Middle frontal gyrus (tissue), 1 donor: ENCODE measurements around the gene INTS7.
A peak's percentile ranks its signal among the peaks of the same experiment; 100 is the strongest.
"Not testable (repeated sequence)": the region's sequence is repeated elsewhere in the genome, so short reads cannot be mapped to it uniquely, and the experiment has no call there.

Source experiments
- DNase-seq: peaks from one replicate; pipeline ENCODE4 v3.0.0-alpha.2; 2015; ENCODE audit warnings: low spot score; ENCODE audit errors: extremely low spot score

Gene INTS7

DNA sequence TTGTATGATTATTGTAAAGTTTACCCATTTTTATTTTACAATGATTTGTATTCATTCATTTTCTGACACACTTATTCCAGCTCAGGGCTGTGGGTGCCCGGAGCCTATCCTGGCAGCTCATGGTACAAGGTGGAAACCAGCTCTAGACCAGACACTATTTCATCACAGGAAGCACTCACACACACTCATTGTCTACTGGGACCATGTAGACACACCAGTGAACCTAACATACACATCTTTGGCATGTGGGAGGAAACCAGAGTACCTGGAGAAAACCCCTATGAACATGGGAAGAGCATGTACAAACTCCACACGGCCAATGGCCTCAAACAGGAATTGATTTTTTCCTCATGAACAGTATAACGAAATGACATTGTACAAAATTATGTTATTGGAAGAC, 2.5 kb upstream of the INTS7 start:
- DNase-seq = no peak

DNA sequence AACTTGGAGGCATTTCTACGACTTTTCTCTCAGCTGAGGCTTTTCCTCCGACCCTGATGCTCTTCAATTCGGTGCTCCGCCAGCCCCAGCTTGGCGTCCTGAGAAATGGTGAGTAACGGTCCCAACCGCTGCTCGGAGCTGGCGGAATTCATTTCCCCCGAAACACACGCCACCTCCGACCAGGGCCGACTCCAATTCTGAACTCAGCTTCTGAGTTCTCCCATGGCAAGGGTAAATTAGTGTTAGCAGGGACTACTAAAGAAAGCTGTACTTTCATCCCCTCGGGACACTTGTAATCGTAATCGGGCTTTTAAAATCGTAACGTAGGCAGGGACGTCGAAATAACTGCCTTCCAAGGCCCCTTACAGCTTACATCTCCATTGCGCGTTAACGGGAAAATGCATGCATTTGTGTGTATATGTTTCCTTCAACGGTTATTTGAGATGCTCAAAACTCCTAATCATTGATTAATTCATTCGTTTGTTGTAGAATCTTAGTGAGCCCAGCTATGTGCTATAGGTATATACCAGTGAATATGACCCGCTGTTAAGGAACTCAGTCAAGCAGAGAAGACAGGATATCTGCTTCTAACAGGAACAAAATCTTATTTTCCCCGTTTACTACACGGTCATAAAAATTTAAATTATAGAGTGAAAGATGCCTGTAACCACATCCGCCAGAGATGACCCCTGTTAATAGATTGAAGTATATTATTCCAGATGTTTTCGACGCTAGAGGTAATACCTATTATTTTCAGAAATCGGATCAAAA, 663 bp upstream of the INTS7 start:
- no peak for DNase-seq

DNA sequence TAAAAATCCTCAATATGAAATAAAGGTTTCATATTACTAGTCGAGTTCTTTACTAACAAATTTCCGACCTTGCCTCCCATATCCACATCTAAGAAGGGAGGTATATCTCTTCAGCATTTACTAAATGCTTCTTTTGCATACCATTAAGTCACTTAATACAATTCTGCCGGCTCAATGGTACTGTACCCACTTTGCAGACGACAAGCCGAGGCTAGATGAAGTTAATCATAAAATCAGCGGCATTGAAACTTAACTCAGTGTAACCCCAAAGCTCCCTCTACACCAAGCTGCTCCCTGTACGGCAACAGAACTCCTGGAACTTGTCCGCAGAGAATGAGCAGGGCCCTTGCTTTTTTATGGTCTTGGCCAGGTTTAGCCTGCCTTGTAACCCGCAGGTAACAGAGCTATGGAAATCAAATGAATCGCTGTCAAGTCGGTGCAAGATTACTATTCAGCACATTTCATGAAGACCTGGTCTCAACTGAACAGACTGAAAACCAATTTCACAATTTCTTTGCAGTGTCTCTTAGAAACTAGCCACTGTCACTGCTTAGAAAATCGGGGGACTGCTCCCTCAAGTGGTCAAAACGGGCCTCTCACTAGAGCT, 738 bp downstream of the INTS7 start:
- no peak for DNase-seq

DNA sequence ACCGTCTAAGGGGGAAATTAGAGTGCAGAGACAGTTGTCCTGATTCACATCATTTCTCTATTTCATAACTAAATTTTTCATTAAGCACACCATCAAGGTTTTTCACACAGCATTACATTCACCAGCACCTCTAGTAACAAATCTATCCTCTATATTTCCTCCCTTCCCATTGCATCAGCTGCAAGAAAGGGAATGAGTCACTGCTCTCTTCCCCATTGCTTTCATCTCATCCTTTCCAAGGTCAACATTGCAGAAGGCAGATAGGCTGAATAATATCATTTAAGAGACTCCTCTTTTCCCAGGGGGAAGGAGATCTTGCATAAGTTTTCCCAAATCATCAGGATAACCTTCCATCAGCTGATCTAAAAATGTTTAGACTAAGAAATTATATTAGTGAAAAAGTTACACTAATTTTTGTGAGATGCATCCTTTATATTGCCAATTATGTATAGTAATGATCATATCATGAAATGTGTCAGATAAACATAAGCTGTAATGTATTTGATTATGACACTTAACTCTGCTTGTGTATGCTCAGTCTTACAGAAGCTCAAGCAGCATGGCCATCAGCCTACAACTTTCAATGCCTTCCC, 4.3 kb downstream of the INTS7 start:
- DNase-seq = no peak

DNA sequence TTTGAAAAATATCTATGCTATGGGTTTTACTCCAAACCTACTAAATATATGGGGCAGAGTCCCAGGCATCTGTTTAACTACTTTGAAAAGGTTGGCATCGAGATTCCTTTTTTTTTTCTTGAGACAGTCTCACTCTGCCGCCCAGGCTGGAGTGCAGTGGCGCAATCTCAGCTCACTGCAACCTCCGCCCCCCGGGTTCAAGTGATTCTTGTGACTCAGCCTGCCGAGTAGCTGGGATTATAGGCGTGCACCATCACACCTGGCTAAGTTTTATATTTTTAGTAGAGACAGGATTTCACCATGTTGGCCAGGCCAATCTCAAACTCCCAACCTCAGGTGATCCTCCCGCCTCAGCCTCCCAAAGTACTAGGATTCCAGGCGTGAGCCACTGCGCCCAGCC, 7.6 kb downstream of the INTS7 start:
- DNase-seq = not testable (repeated sequence)

DNA sequence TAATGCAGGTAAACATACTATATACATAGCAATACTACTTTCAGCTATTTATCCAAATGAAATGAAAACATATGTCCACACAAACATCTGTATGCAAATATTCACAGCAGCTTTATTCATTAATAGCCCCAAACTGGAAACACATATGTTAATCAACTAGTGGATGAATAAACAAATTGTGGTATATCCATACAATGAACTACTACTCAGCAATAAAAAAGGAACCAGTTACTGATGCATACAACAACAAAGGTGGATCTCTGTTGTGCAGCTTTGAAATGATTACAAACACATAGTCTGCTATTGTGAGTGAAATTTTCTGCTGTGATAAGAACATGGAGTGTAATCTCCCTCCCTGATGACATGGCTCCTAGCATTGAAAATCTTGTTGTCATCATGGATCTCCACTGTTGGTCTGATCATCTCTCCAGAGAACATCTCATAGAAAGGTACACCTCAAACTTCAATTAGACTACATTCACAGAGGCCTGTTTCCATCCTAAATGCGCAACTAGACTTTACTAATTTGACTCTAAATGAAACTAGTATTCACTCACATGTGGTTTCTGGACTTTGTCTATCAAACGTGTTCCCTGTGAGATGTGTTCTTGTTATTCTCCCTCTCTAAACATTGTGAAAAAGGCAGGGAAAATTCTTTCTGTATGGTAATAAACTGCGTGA, 10.7 kb downstream of the INTS7 start:
- DNase-seq = no peak

DNA sequence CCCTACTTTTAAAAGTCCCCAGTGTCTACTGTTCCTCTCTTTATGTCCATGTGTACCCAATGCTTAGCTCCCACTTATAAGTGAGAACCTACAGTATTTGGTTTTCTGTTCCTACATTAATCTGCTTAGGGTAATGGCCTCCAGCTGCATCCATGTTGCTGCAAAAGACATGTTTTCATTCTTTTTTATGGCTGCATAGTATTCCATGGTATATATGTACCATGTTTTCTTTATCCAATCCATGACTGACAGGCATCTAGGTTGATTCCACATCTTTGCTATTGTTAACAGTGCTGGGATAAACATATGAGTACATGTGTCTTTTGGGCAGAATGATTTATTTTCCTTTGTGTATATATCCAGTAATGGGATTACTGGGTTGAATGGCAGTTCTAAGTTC, 12.4 kb downstream of the INTS7 start:
- not testable (repeated sequence) for DNase-seq

DNA sequence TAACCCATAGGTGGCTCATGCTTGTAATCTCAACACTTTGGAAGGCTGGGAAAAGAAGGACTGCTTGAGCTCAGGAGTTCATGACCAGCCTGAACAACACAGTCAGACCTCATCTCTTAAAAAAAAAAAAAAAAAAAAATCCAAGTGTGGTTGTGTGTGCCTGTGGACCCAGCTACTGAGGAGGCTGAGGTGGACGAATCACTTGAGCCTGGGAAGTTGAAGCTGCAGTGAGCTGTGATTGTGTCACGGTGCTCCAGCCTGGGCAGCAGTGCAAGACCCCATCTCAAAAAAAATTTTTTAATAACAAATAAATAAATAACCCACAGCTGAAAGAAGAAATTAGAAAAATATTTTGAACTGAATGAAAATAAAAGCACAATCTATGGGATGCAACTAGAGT, 13.8 kb downstream of the INTS7 start:
- no peak for DNase-seq

DNA sequence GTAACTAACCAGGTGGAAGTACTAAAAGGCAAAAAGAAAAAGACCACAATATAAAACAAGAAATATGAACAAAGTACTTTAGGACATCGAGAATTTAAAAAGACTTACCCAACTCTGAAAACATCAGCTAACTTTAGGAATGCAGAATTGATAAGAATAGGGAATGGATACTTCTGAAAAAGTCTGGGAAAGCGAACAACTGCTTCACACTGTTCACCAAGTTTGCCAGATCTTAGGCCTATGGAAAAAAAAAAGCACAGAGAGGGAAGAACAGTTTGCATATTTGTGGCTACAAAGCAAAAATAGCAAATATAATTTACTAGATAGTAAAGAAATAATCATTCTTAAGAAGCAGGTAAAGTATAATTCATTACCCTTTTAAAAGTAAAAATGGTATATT, 14.4 kb downstream of the INTS7 start:
- DNase-seq = no peak

DNA sequence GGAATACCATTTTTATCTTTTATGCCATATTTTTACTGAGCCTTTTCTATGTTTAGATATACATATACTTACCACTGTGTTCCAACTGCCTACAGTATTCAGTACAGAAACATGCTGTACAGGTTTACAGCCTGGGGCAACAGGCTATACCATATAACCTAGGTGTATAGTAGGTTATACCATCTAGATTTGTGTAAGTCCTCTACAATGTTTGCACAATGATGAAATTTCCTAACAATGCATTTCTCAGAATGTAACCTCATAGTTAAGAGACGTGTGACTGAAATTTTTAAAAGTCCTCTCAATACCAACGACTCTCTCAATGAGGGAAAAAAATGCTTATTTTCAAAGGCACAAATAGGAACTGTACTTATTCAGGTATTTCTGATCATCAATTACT, 21.7 kb downstream of the INTS7 start:
- DNase-seq = no peak

DNA sequence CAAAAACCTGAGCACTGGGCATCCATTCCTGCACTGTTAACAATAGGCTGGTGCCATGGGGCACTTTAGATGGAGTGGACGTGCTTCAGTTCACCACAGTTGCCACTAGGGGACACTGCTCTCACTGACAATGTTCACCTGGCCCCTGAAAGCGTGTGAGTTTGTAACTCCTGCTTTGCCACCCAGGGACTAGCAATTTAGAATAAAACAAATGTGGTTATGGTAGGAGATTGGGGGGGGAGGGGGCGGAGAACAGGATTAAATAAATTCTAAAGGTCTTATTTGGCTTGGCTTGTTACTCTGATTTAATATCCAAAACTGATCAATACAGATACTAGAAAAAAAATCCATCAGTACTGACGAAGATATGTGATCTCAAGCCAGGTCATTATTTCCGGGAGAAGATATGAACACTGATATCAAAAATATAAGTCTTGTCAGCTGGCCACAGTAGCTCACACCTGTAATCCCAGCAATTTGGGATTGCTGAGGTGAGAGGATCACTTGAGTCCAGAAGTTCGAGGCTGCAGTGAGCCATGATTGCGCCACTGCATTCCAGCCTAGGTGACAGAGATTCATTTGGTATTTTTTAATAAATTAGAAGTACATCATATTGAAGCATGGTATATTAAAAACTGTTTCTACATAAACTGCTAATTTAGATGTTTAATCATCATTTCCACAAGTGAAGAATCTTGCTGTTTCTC, 23.2 kb downstream of the INTS7 start:
- DNase-seq = peak; percentile 39

DNA sequence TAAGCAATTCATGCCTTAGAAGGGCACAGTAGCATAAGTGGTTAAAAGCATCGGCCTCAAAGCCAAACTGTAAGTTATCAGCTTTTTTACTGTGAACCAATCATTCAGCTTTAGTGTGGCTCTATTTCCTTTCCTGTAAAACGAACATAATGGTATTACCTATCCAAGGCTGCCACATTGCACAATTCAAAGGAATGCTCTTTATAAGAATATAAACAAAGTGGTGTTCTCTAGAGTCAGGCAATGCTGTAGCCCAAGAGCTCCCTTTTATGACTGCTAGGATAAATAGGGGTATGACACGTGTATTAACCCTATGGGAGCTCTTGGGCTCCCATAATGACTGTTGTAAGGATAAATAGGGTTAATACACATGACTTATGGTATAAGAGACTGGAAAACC, 25.4 kb downstream of the INTS7 start:
- no peak for DNase-seq

DNA sequence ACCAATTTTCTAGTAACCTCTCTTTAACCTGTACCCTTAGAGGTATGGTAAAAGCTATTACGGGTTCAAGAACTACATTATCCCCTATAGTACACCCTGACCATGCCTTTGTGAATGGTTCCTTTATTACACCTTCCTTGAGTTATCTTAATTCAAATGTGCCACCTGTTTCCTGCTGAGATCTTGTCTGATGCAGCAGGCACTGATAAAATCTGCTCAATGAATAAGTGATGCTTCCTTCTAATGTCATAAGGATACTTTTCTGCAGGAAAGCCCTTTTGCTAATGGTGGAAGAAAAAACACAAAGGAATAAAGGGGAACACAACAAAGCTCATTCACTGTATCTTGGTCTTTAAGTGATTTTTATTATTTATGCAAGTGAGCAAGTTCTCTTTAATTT, 25.8 kb downstream of the INTS7 start:
- no peak for DNase-seq

DNA sequence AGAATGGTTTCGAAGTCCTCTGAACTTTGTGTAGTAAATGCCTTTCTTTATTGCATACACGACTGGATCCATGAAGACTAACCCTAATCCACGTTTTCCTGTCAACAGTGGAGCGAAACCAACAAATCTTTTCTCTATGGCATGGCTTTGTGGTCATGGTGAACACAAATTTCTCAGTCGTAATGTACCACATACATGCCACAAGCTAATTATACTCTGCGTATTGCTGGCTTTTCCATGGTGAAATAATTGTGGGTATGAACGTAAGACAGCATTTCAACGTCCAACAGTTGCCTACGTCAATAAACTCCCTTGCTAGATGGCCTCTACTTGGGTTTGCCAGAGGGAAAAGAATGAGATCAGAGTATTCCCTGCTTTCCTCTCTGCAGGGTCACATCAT, 27.5 kb downstream of the INTS7 start:
- no peak for DNase-seq

DNA sequence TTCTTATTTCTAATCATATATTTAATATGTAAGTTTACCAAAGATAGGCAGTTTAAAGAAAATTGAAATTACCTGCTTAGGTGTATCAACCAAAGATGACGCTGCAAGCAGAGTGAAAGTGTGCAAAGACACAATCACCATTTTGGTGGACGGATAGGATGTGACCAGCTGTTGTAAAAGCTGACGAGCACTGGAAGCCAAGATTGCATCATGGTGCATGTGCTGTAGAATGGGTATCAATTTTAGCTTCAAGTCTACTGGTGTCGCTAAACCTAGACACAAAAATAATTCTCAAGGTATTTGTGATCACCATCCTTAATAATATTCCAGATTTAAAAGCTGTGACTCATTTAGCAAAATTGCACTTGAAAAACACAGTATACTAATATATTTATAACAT, 28.2 kb downstream of the INTS7 start:
- DNase-seq = no peak

DNA sequence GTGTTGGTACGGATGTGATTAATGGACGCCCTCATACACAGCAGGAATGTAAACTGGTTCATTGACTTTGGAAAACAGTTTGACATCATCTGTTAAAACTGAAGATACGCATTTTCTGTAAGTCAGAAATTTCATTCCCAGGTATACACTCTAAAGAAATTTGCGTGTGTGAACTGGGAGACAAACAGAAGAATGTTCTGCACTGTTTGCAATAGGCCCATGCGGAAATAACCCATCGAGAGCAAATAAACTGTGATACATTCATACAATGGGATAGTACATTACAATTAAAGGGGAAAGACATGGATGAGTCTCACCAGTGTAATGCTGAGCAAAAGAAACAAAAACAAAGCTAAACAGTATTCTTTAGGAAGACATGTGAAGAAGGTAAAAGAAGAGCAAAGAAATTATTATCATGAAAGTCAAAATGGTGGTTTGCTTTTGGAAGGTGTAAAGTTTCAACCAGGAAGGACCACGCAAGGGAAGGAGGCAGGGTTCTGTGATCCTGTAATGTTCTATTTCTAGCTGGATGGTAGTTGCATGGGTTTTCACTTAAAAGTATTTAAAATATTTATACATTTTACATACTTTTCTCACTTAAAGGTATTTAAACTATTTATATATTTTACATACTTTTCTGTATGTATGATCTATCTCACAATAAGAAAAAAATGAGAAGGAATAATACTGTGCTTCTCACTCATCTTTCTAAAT, 30.3 kb downstream of the INTS7 start:
- no peak for DNase-seq

DNA sequence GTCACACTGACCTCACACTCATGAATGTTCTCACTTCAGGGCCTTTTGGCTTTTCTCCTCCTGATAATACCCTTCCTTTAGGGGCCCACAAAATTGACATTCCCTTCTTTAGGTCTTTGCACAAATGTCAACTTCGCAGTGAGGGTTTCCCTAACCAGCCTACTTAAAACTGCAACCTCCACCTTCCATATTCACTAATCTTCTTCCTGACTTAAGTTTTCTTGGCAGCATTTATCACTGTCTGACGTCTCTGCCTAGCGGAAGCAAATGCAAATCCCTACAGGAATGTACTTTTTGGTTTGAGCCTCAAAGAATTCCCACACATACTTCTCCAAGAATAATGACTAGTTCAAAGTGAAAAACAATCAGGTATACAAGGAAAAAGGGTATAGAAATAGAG, 32.8 kb downstream of the INTS7 start:
- no peak for DNase-seq

DNA sequence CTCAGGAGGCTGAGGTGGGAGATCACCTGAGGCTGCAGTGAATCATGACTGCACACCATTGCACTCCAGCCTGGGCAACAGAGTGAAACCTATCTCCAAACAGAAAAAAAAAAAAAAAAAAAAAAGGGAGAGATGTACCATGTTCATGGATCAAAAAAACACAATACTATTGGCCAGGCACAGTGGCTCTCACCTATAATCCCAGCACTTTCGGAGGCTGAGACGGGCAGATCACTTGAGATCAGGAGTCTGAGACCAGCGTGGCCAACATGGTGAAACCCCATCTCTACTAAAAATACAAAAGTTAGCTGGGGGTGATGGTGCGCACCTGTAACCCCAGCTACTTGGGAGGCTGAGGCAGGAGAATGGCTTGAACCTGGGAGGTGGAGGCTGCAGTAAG, 37.9 kb downstream of the INTS7 start:
- DNase-seq = not testable (repeated sequence)

DNA sequence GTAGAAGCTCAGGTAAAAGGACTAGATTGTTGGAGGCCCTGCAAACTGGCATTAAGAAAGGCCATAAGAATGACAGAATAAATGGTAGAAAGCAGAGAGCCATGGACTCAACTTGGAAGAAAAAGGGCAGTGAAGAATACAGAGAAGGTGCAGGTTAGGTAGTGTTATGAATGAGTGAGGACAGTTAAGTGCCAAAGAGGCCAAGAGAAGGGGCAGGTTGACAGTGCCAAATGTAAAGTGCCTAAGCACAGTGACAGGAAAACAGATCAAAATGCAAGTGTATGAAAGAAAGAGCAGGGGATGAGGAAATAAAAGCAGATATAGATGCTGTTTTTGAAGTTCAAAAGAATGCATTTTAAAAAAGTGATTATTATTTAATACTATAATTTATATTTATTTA, 43.7 kb downstream of the INTS7 start:
- no peak for DNase-seq

DNA sequence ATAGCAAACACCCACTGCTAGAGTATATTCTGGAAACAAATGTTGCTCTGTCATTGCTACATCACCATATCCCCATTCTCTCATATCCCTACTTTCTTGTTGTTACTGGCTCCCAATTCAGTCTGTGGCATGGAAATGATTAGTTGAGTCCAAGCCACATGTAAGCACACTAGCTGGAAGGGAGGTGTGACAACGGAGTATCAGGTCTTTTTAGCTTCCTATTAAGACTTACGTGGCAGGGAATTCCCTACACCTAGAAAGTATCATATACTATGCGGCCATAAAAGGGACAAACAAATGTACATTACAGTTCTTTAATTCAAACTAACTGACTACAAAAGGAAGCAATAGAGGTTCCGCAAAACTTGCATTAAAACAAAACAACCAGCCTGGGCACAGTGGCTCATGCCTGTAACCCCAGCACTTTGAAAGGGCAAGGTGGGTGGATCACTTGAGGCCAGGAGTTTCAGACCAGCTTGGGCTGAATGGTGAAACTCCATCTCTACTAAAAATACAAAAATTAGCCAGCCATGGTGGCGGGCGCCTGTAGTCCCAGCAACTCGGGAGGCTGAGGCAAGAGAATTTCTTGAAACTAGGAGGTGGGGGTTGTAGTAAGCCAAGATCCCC, 48.6 kb downstream of the INTS7 start:
- no peak for DNase-seq
